HL-60 (cell line): ENCODE measurements around the gene OR52B6.

ENCODE experiments used
- DNase-seq, 2 experiments: peaks; one replicate each; pipeline ENCODE4 v3.0.0-alpha.2; 2010 to 2020; ENCODE audit warnings: low read depth in 1 of 2, low spot score in 1 of 2
- H3K27ac ChIP-seq: fragments of 250-450 bp; sonication (Bioruptor Pico); replicated peaks from 2 replicates; pipeline ENCODE4 v1.5.1; 2020; ENCODE audit warnings: mild to moderate bottlenecking, moderate library complexity
- H3K27me3 ChIP-seq: fragments of 250-450 bp; sonication (Bioruptor Pico); 2 replicates; pipeline ENCODE4 v1.5.1; 2021; ENCODE audit warnings: mild to moderate bottlenecking, moderate library complexity; ENCODE audit not compliant: insufficient read depth, poor library complexity, severe bottlenecking
- H3K4me3 ChIP-seq: replicated peaks from 2 replicates; pipeline ENCODE4 v1.5.1; 2011; ENCODE audit warnings: mild to moderate bottlenecking, control low read depth, low read length; ENCODE audit not compliant: insufficient read depth
- CTCF ChIP-seq: IDR thresholded peaks from one replicate; pipeline ENCODE4 v1.5.1; 2011; ENCODE audit warnings: low read length, control low read depth, inconsistent platforms; ENCODE audit not compliant: insufficient read depth
- GABPA ChIP-seq: IDR thresholded peaks from 2 replicates; pipeline ENCODE4 v1.6.1; 2012; ENCODE audit warnings: low read depth
- POLR2AphosphoS5 ChIP-seq: IDR thresholded peaks from 2 replicates; pipeline ENCODE4 v1.6.1; 2012; ENCODE audit warnings: low read depth
- REST ChIP-seq: IDR thresholded peaks from 2 replicates; pipeline ENCODE4 v1.6.1; 2012; ENCODE audit warnings: low read depth; ENCODE audit not compliant: insufficient replicate concordance
- SPI1 ChIP-seq: IDR thresholded peaks from 2 replicates; pipeline ENCODE4 v1.6.1; 2012; ENCODE audit warnings: low read depth, mild to moderate bottlenecking, borderline replicate concordance

OR52B6 gene

DNA sequence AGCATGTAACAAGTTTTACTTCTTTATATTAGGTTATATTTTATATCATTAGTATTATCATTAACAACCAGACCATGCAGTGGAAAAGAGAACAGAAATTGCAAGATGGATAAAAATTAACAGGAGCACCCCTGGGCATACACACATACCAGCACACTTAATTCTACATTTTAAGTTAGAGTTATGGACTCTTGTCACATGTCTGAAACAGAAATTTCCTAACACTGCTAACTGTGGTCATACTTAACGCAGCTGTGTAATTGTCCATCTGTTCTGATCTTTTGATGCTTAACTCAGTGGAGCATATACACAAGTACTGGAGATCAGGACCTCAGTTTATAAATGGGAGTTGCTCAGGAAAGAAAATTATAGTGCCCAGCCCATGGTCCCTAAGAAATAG lies 32.7 kb upstream of the OR52B6 start:
- TF ChIP-seq GABPA (no peak), REST (no peak), CTCF (no peak), SPI1 (no peak), POLR2AphosphoS5 (no peak)
- Histone ChIP-seq H3K27ac (no peak overlapping the region), H3K4me3 (no peak overlapping the region), H3K27me3 (no peaks in the 10 kb centered on the region)
- no peak for DNase-seq

GRCh38 chr11:5548440-5548839 lies 32.2 kb upstream of the OR52B6 start, which contains the start of gene OR52H1:
TSS of gene OR52H1 (minus strand) at chr11:5548540. CDS start at chr11:5545505, 3,035 bp downstream.
- H3K27ac ChIP-seq: no peak within 1 kb of the TSS
- H3K27me3 ChIP-seq: no peaks in the 10 kb centered on the region
- DNase-seq: no peak
- TF ChIP-seq SPI1: no peak
- TF ChIP-seq GABPA: no peak
- no peak for TF ChIP-seq CTCF
- TF ChIP-seq POLR2AphosphoS5: no peak
- no peak for TF ChIP-seq REST
- no peak within 1 kb of the TSS for H3K4me3 ChIP-seq

DNA sequence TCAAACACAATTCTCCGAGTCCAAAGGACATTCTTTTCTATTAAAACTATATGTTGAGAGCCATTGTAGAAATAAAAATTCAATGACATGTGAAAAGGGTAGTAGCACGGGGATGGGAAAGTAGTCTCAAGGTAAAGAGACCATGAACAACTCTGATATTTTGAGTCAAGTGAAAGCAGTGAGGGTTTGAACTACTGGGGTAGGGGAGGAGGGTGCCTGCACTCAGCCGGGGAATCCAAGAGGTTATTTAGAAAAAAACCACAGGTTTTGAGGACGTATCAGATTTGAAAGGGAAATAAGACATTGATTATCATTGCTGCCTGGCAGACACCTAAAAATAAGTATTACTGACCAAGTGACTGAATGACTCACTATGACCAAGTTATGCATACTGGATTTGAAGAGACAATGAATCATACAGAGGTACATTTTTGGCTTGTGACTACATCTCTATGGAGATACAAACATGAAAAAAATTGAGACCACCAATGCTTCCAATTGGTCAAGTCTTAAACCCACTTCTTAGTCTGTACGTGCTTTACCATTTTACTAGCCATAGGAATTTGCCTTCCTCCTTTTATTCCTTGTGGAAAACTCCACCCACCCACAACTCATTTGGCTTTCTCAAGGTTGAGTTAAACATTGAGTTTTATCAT lies 30.1 kb upstream of the OR52B6 start:
- no peak overlapping the region for H3K4me3 ChIP-seq
- no peak for DNase-seq
- no peak overlapping the region for H3K27ac ChIP-seq
- no peak for TF ChIP-seq POLR2AphosphoS5
- no peak for TF ChIP-seq GABPA
- no peak for TF ChIP-seq CTCF
- no peak for TF ChIP-seq SPI1
- TF ChIP-seq REST: no peak
- no peaks in the 10 kb centered on the region for H3K27me3 ChIP-seq
